Measurements from ENCODE around the gene PARP16. TPM values are rescaled to one million over a fixed set of nuclear protein-coding genes. Genes with fewer than 3 reads are reported as not detected.
"Not testable (repeated sequence)": the region's sequence is repeated elsewhere in the genome, so short reads cannot be mapped to it uniquely, and the experiment has no call there.

PARP16 gene
- total and polyA plus RNA-seq, 4 experiments from 2014 or later = 20.8 to 27.2 (median 24.2) TPM

GRCh38 chr15:65275728-65276126 is 11.0 kb downstream of the PARP16 start:
- Mint-ChIP-seq H3K4me3 (peak overlapping the region in 1 of 8 donors; percentile 1), H3K27me3 (no peaks in the 10 kb centered on the region), H3K36me3 (peaks cover 4 to 18% of the 10 kb centered on the region in 2 donors), H3K4me1 (peaks cover 20 to 31% (median 26%) of the 10 kb centered on the region in 4 donors), H3K27ac (peak overlapping the region in 5 of 7 donors; percentile 25 to 90 (median 50)), H3K9me3 (no peaks in the 10 kb centered on the region)
- no peak for DNase-seq
- CTCF ChIA-PET (ENCODE audit: partially characterized antibody) = interaction anchor here (0.8 to 1.7 kb wide), 4 partner anchors 11 to 43 kb away, joined by 3 to 6 read pairs (median 4); partner anchors contain the start of gene PARP16
- Histone ChIP-seq H3K4me1 (ENCODE audit: insufficient read depth, low read length) (peaks cover 12% of the 10 kb centered on the region), H3K36me3 (ENCODE audit: insufficient read depth, low read length) (no peaks in the 10 kb centered on the region), H3K4me3 (ENCODE audit: low read length in 2 of 2) (no peak overlapping the region), H3K9me3 (ENCODE audit: control insufficient read depth in 1 of 2, low read length in 2 of 2) (no peaks in the 10 kb centered on the region), H3K27ac (ENCODE audit: low read depth, low read length) (no peak overlapping the region), H3K27me3 (ENCODE audit: insufficient read depth, low read length) (no peaks in the 10 kb centered on the region)
- POLR2A ChIA-PET (ENCODE audit: partially characterized antibody) = interaction anchor here (0.6 to 2.1 kb wide), 2 partner anchors 11 to 146 kb away, joined by 4 to 7 read pairs; partner anchors contain the start of gene PARP16
- intact Hi-C loops (cut with micrococcal nuclease) = no loop called here

DNA sequence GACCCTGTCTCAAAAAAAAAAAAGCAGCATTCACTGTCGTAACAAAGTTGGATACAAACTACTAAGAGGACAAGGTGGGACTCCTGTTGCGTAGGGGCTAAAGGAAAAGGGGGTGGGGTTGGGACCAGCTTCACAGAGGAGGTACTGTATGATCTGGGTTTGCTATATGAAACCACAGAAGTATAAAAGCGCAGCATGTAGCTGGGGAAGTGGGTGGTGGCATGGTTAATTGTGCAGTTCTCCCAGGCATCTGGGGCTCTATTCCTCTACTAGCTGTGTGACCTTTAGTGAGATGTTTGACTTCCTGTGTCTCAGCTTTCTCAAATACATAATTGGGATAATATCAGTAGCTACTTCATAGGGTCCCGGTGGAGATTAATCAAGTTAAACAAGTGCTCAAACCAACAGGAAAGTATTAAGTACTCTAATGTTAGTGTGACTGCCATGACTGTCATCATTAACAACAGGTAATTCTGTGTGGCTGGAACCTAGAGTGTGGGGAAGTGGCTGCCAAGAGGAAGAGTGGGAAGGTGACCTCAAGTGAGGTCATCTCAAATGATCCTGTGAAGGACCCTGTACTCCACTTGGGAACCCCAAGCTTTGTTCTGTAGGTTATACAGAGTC is 11.5 kb downstream of the PARP16 start:
- ChIA-PET POLR2A (ENCODE audit: partially characterized antibody) (interaction anchor here (0.6 to 2.1 kb wide), 2 partner anchors 11 to 147 kb away, joined by 4 to 7 read pairs; partner anchors contain the start of gene PARP16), CTCF (ENCODE audit: partially characterized antibody) (interaction anchor here (0.8 to 1.7 kb wide), 4 partner anchors 11 to 44 kb away, joined by 3 to 6 read pairs (median 4); partner anchors contain the start of gene PARP16)
- Mint-ChIP-seq H3K27me3 (no peaks in the 10 kb centered on the region), H3K27ac (peak overlapping the region in 3 of 7 donors; percentile 23 to 90 (median 25)), H3K4me1 (peaks cover 18 to 31% (median 25%) of the 10 kb centered on the region in 4 donors), H3K4me3 (peak overlapping the region in 2 of 8 donors; percentile 1 to 12), H3K36me3 (peaks cover 7 to 22% of the 10 kb centered on the region in 2 donors), H3K9me3 (no peaks in the 10 kb centered on the region)
- Histone ChIP-seq H3K36me3 (ENCODE audit: insufficient read depth, low read length) (no peaks in the 10 kb centered on the region), H3K4me3 (ENCODE audit: low read length in 2 of 2) (no peak overlapping the region), H3K9me3 (ENCODE audit: control insufficient read depth in 1 of 2, low read length in 2 of 2) (no peaks in the 10 kb centered on the region), H3K4me1 (ENCODE audit: insufficient read depth, low read length) (peaks cover 12% of the 10 kb centered on the region), H3K27ac (ENCODE audit: low read depth, low read length) (no peak overlapping the region), H3K27me3 (ENCODE audit: insufficient read depth, low read length) (no peaks in the 10 kb centered on the region)
- no peak for DNase-seq
- intact Hi-C loops (cut with micrococcal nuclease) = no loop called here

GRCh38 chr15:65270811-65271545 is 15.7 kb downstream of the PARP16 start:
- POLR2A ChIA-PET (ENCODE audit: partially characterized antibody) = interaction anchor here (0.6 to 1.6 kb wide), 3 partner anchors 11 to 27 kb away, joined by 3 to 4 read pairs (median 3); partner anchors contain the start of gene PARP16
- H3K9me3 Mint-ChIP-seq; intact Hi-C loops (cut with micrococcal nuclease): not testable (repeated sequence)

GRCh38 chr15:65268411-65268810 is 18.3 kb downstream of the PARP16 start:
- no peak for DNase-seq
- Mint-ChIP-seq H3K27ac (no peak overlapping the region), H3K4me1 (peaks cover 0 to 5% (median 0%) of the 10 kb centered on the region in 4 donors), H3K27me3 (no peaks in the 10 kb centered on the region), H3K9me3 (no peaks in the 10 kb centered on the region), H3K4me3 (no peak overlapping the region), H3K36me3 (peaks cover 29 to 39% of the 10 kb centered on the region in 2 donors)
- H3K4me3 ChIP-seq (ENCODE audit: low read length in 2 of 2) = no peak overlapping the region
- no peaks in the 10 kb centered on the region for H3K4me1 ChIP-seq (ENCODE audit: insufficient read depth, low read length)
- CTCF ChIA-PET (ENCODE audit: partially characterized antibody) = no interaction called here
- intact Hi-C loops (cut with micrococcal nuclease) = no loop called here
- peaks cover 7% of the 10 kb centered on the region for H3K36me3 ChIP-seq (ENCODE audit: insufficient read depth, low read length)
- no peaks in the 10 kb centered on the region for H3K27me3 ChIP-seq (ENCODE audit: insufficient read depth, low read length)
- no peaks in the 10 kb centered on the region for H3K9me3 ChIP-seq (ENCODE audit: control insufficient read depth in 1 of 2, low read length in 2 of 2)
- POLR2A ChIA-PET (ENCODE audit: partially characterized antibody) = no interaction called here
- H3K27ac ChIP-seq (ENCODE audit: low read depth, low read length) = no peak overlapping the region

More at GRCh38 chr15:65270811-65271545, 15.7 kb downstream of the PARP16 start:
- Mint-ChIP-seq H3K36me3 (peaks cover 20 to 28% of the 10 kb centered on the region in 2 donors), H3K4me1 (peaks cover 9 to 17% (median 14%) of the 10 kb centered on the region in 4 donors)
- not testable (repeated sequence) for H3K9me3 ChIP-seq (ENCODE audit: control insufficient read depth in 1 of 2, low read length in 2 of 2); H3K4me3 Mint-ChIP-seq; H3K27ac Mint-ChIP-seq; H3K27ac ChIP-seq (ENCODE audit: low read depth, low read length); H3K27me3 Mint-ChIP-seq; H3K4me3 ChIP-seq (ENCODE audit: low read length in 2 of 2); DNase-seq; H3K27me3 ChIP-seq (ENCODE audit: insufficient read depth, low read length); H3K36me3 ChIP-seq (ENCODE audit: insufficient read depth, low read length)
- peaks cover 12% of the 10 kb centered on the region for H3K4me1 ChIP-seq (ENCODE audit: insufficient read depth, low read length)
- CTCF ChIA-PET (ENCODE audit: partially characterized antibody) = interaction anchor here (0.6 to 2.1 kb wide), 3 partner anchors 15 to 49 kb away, joined by 3 to 6 read pairs (median 3); partner anchors contain the start of gene PARP16

- ChIA-PET CTCF (ENCODE audit: partially characterized antibody) (interaction anchor here (1.8 kb wide), 1 partner anchor 11 kb away, joined by 3 read pairs; no protein-coding TSS in a partner anchor), POLR2A (ENCODE audit: partially characterized antibody) (no interaction called here)
- H3K36me3 Mint-ChIP-seq = peaks cover 44 to 53% of the 10 kb centered on the region in 2 donors
- H3K9me3 Mint-ChIP-seq = no peaks in the 10 kb centered on the region
- H3K27ac Mint-ChIP-seq = no peak overlapping the region
- H3K27me3 ChIP-seq (ENCODE audit: insufficient read depth, low read length) = no peaks in the 10 kb centered on the region
- no peaks in the 10 kb centered on the region for H3K4me1 ChIP-seq (ENCODE audit: insufficient read depth, low read length)
- DNase-seq = no peak
- no peak overlapping the region for H3K4me3 Mint-ChIP-seq
- H3K9me3 ChIP-seq (ENCODE audit: control insufficient read depth in 1 of 2, low read length in 2 of 2) = no peaks in the 10 kb centered on the region
- H3K4me3 ChIP-seq (ENCODE audit: low read length in 2 of 2) = no peak overlapping the region
- intact Hi-C loops (cut with micrococcal nuclease) = no loop called here
- no peaks in the 10 kb centered on the region for H3K27me3 Mint-ChIP-seq
- H3K4me1 Mint-ChIP-seq = peaks cover 0 to 2% (median 0%) of the 10 kb centered on the region in 4 donors
- H3K36me3 ChIP-seq (ENCODE audit: insufficient read depth, low read length) = peaks cover 18% of the 10 kb centered on the region
- H3K27ac ChIP-seq (ENCODE audit: low read depth, low read length) = no peak overlapping the region
These were observed 20.2 kb downstream of the PARP16 start for GRCh38 chr15:65266469-65266868.

GRCh38 chr15:65264863-65265430 is 21.7 kb downstream of the PARP16 start:
- peak overlapping the region in 1 of 7 donors; percentile 65 for H3K27ac Mint-ChIP-seq
- no peaks in the 10 kb centered on the region for H3K9me3 Mint-ChIP-seq
- H3K9me3 ChIP-seq (ENCODE audit: control insufficient read depth in 1 of 2, low read length in 2 of 2) = no peaks in the 10 kb centered on the region
- H3K4me3 ChIP-seq (ENCODE audit: low read length in 2 of 2) = no peak overlapping the region
- no peak overlapping the region for H3K27ac ChIP-seq (ENCODE audit: low read depth, low read length)
- peaks cover 30% of the 10 kb centered on the region for H3K36me3 ChIP-seq (ENCODE audit: insufficient read depth, low read length)
- peaks cover 52 to 63% of the 10 kb centered on the region in 2 donors for H3K36me3 Mint-ChIP-seq
- no peaks in the 10 kb centered on the region for H3K27me3 Mint-ChIP-seq
- intact Hi-C loops (cut with micrococcal nuclease) = no loop called here
- H3K4me1 Mint-ChIP-seq = peaks cover 0 to 2% (median 0%) of the 10 kb centered on the region in 4 donors
- H3K27me3 ChIP-seq (ENCODE audit: insufficient read depth, low read length) = no peaks in the 10 kb centered on the region
- H3K4me3 Mint-ChIP-seq = no peak overlapping the region
- ChIA-PET POLR2A (ENCODE audit: partially characterized antibody) (no interaction called here), CTCF (ENCODE audit: partially characterized antibody) (interaction anchor here (0.7 to 1.8 kb wide), 4 partner anchors 10 to 40 kb away, joined by 3 to 5 read pairs (median 3); partner anchors contain the start of genes PARP16 and RNU5B-1)
- no peaks in the 10 kb centered on the region for H3K4me1 ChIP-seq (ENCODE audit: insufficient read depth, low read length)
- no peak for DNase-seq
